MM.1S (cell line): Measurements from ENCODE around the gene UCMA.

Source experiments
- DNase-seq: peaks from one replicate; pipeline ENCODE4 v3.0.0-alpha.2; 2015
- H2AFZ ChIP-seq: fragments of 300-600 bp; sonication (generic); 2 replicates; pipeline ENCODE4 v1.6.0; 2016; ENCODE audit warnings: antibody characterized with exemption, low read length
- H3F3A ChIP-seq: fragments of 300-600 bp; sonication (generic); 2 replicates; pipeline ENCODE4 v1.6.1; 2016; ENCODE audit warnings: mild to moderate bottlenecking, antibody characterized with exemption, low read length, moderate library complexity, mixed read lengths; ENCODE audit not compliant: insufficient read depth
- H3K27ac ChIP-seq: fragments of 300-600 bp; sonication (generic); 2 replicates; pipeline ENCODE4 v1.5.1; 2016; ENCODE audit warnings: mild to moderate bottlenecking, low read length
- H3K27me3 ChIP-seq: fragments of 300-600 bp; sonication (generic); replicated peaks from 2 replicates; pipeline ENCODE4 v1.6.0; 2016; ENCODE audit warnings: low read length; ENCODE audit not compliant: insufficient read depth
- H3K36me3 ChIP-seq: fragments of 300-600 bp; sonication (generic); replicated peaks from 2 replicates; pipeline ENCODE4 v1.6.1; 2016; ENCODE audit warnings: mild to moderate bottlenecking, low read length, mixed read lengths; ENCODE audit not compliant: insufficient read depth
- H3K4me1 ChIP-seq: fragments of 300-600 bp; sonication (generic); 2 replicates; pipeline ENCODE4 v1.6.1; 2016; ENCODE audit warnings: low read length, mixed read lengths
- H3K4me2 ChIP-seq: fragments of 300-600 bp; sonication (generic); 2 replicates; pipeline ENCODE4 v1.6.0; 2016; ENCODE audit warnings: low read depth, low read length
- H3K4me3 ChIP-seq: fragments of 300-600 bp; sonication (generic); 2 replicates; pipeline ENCODE4 v1.5.1; 2016; ENCODE audit warnings: low read length, mixed read lengths
- H3K79me2 ChIP-seq: fragments of 300-600 bp; sonication (generic); 2 replicates; pipeline ENCODE4 v1.6.1; 2016; ENCODE audit warnings: mixed run types, low read length, mixed read lengths
- H3K9ac ChIP-seq: fragments of 300-600 bp; sonication (generic); 2 replicates; pipeline ENCODE4 v1.6.1; 2016; ENCODE audit warnings: low read length, mixed read lengths
- H3K9me2 ChIP-seq: fragments of 300-600 bp; sonication (generic); replicated peaks from 2 replicates; pipeline ENCODE4 v1.6.1; 2016; ENCODE audit warnings: mild to moderate bottlenecking, low read length, mixed read lengths; ENCODE audit not compliant: insufficient read depth
- H3K9me3 ChIP-seq: fragments of 300-600 bp; sonication (generic); replicated peaks from 2 replicates; pipeline ENCODE4 v1.6.1; 2016; ENCODE audit warnings: mild to moderate bottlenecking, low read length, mixed read lengths; ENCODE audit not compliant: insufficient read depth
- H4K20me1 ChIP-seq: fragments of 300-600 bp; sonication (generic); 2 replicates; pipeline ENCODE4 v1.6.1; 2016; ENCODE audit warnings: mild to moderate bottlenecking, low read length, moderate library complexity, mixed read lengths; ENCODE audit not compliant: insufficient read depth
- CTCF ChIP-seq: fragments of 300-600 bp; sonication (generic); IDR thresholded peaks from 2 replicates; pipeline ENCODE4 v1.5.1; 2016; ENCODE audit warnings: antibody characterized with exemption, low read length, mixed read lengths
- EZH2 ChIP-seq: fragments of 300-600 bp; sonication (generic); optimal IDR thresholded peaks from 2 replicates; pipeline ENCODE3; 2017; ENCODE audit warnings: low read depth, mild to moderate bottlenecking, antibody characterized with exemption, low read length, mixed read lengths
- EZH2phosphoT487 ChIP-seq: fragments of 300-600 bp; sonication (generic); IDR thresholded peaks from 2 replicates; pipeline ENCODE4 v1.6.1; 2018; ENCODE audit warnings: antibody characterized with exemption, low read length

UCMA gene

GRCh38 chr10:13182424-13182823 lies 51.8 kb downstream of the UCMA start:
- H3K36me3 ChIP-seq = peaks cover 2% of the 10 kb centered on the region; the same call in 1 of the 2 replicates
- no peak overlapping the region for H3K9ac ChIP-seq

GRCh38 chr10:13180788-13181187 lies 53.4 kb downstream of the UCMA start:
- Histone ChIP-seq H4K20me1 (no peaks in the 10 kb centered on the region), H3K4me1 (no peaks in the 10 kb centered on the region), H3K9ac (no peak overlapping the region), H2AFZ (no peak overlapping the region), H3K27ac (no peak overlapping the region), H3F3A (no peaks in the 10 kb centered on the region), H3K9me3 (no peaks in the 10 kb centered on the region), H3K27me3 (no peaks in the 10 kb centered on the region), H3K36me3 (peaks cover 6% of the 10 kb centered on the region; the same call in 1 of the 2 replicates), H3K9me2 (no peaks in the 10 kb centered on the region), H3K79me2 (no peaks in the 10 kb centered on the region), H3K4me3 (no peak overlapping the region), H3K4me2 (no peak overlapping the region)
- TF ChIP-seq EZH2 (no peak), CTCF (no peak), EZH2phosphoT487 (no peak)
- no peak for DNase-seq

More at GRCh38 chr10:13182424-13182823, 51.8 kb downstream of the UCMA start:
- Histone ChIP-seq H3K9me3 (no peaks in the 10 kb centered on the region), H4K20me1 (no peaks in the 10 kb centered on the region), H2AFZ (no peak overlapping the region), H3K4me1 (no peaks in the 10 kb centered on the region), H3K79me2 (no peaks in the 10 kb centered on the region), H3K27ac (no peak overlapping the region), H3K4me3 (no peak overlapping the region), H3K4me2 (no peak overlapping the region), H3F3A (no peaks in the 10 kb centered on the region), H3K27me3 (no peaks in the 10 kb centered on the region), H3K9me2 (no peaks in the 10 kb centered on the region)
- TF ChIP-seq EZH2phosphoT487 (no peak), EZH2 (no peak), CTCF (no peak)
- DNase-seq = no peak

GRCh38 chr10:13173616-13174015 lies 60.6 kb downstream of the UCMA start:
- Histone ChIP-seq H4K20me1 (no peaks in the 10 kb centered on the region), H3F3A (no peaks in the 10 kb centered on the region), H3K4me2 (no peak overlapping the region), H2AFZ (no peak overlapping the region), H3K4me1 (no peaks in the 10 kb centered on the region), H3K9me2 (no peaks in the 10 kb centered on the region), H3K9ac (no peak overlapping the region), H3K27ac (no peak overlapping the region), H3K4me3 (no peak overlapping the region), H3K36me3 (peaks cover 15% of the 10 kb centered on the region; the same call in 1 of the 2 replicates), H3K9me3 (no peaks in the 10 kb centered on the region), H3K27me3 (no peaks in the 10 kb centered on the region), H3K79me2 (peaks cover 7% of the 10 kb centered on the region; the same call in 1 of the 2 replicates)
- TF ChIP-seq CTCF (no peak), EZH2phosphoT487 (no peak), EZH2 (no peak)
- no peak for DNase-seq
